GM12878 (cell line): Measurements from ENCODE around the gene PERCC1. TPM values are rescaled to one million over a fixed set of nuclear protein-coding genes. Genes with fewer than 3 reads are reported as not detected.
A peak's percentile ranks its signal among the peaks of the same experiment; 100 is the strongest.

Source experiments
- ATF2 ChIP-seq: IDR thresholded peaks from 2 replicates; pipeline ENCODE4 v1.6.1; 2012; ENCODE audit warnings: low read length, inconsistent platforms
- ATF7 ChIP-seq: fragments of 450-650 bp; IDR thresholded peaks from 2 replicates; pipeline ENCODE4 v1.6.1; 2016; ENCODE audit warnings: low read depth, mild to moderate bottlenecking
- CHD1 ChIP-seq: IDR thresholded peaks from 2 replicates; pipeline ENCODE4 v1.6.1; 2012; ENCODE audit warnings: low read depth, low read length, improper control_type of control experiment
- FOXK2 ChIP-seq: fragments of 450-650 bp; IDR thresholded peaks from 2 replicates; pipeline ENCODE4 v1.6.1; 2017; ENCODE audit warnings: mild to moderate bottlenecking, moderate library complexity
- IRF3 ChIP-seq: fragments of 450-650 bp; IDR thresholded peaks from 2 replicates; pipeline ENCODE4 v1.6.1; 2014; ENCODE audit warnings: mild to moderate bottlenecking
- KAT2A ChIP-seq: conservative IDR thresholded peaks from 2 replicates; pipeline ENCODE4 v1.6.1; 2011; ENCODE audit warnings: low read depth, low read length; ENCODE audit not compliant: control insufficient read depth
- MAX ChIP-seq: IDR thresholded peaks from 2 replicates; pipeline ENCODE4 v1.6.1; 2012; ENCODE audit warnings: low read depth, low read length, improper control_type of control experiment
- MLLT1 ChIP-seq: fragments of 450-650 bp; IDR thresholded peaks from 2 replicates; pipeline ENCODE4 v1.6.1; 2016; ENCODE audit warnings: mild to moderate bottlenecking
- MXI1 ChIP-seq: fragments of 150-350 bp; IDR thresholded peaks from 2 replicates; pipeline ENCODE4 v1.6.1; 2011; ENCODE audit warnings: low read depth, mild to moderate bottlenecking, inconsistent platforms, low read length, improper control_type of control experiment
- RFX5 ChIP-seq: IDR thresholded peaks from 2 replicates; pipeline ENCODE4 v1.6.1; 2011; ENCODE audit warnings: low read depth, low read length, improper control_type of control experiment
- SMAD5 ChIP-seq: IDR thresholded peaks from 2 replicates; pipeline ENCODE4 v1.6.1; 2016; ENCODE audit warnings: antibody characterized with exemption, low read depth
- SP1 ChIP-seq: IDR thresholded peaks from one replicate; pipeline ENCODE4 v1.6.1; 2011; ENCODE audit warnings: low read depth, low read length
- YY1 ChIP-seq: IDR thresholded peaks from 2 replicates; pipeline ENCODE4 v1.6.1; 2011; ENCODE audit warnings: low read depth, mild to moderate bottlenecking, low read length
- ZBTB11 ChIP-seq: fragments of 450-650 bp; formaldehyde crosslinking; IDR thresholded peaks from 2 replicates; pipeline ENCODE4 v1.5.0; 2022; ENCODE audit warnings: mild to moderate bottlenecking, missing genetic modification characterization
- ZNF274 ChIP-seq: IDR thresholded peaks from one replicate; pipeline ENCODE4 v1.8.0; 2011; ENCODE audit not compliant: insufficient read length, insufficient read depth
- ZNF592 ChIP-seq: fragments of 450-650 bp; IDR thresholded peaks from 2 replicates; pipeline ENCODE4 v1.6.1; 2017; ENCODE audit warnings: mild to moderate bottlenecking, moderate library complexity
- ZNF622 ChIP-seq: fragments of 450-650 bp; IDR thresholded peaks from 2 replicates; pipeline ENCODE4 v1.6.1; 2017; ENCODE audit warnings: mild to moderate bottlenecking, inconsistent platforms
- ZSCAN29 ChIP-seq: fragments of 450-650 bp; IDR thresholded peaks from 2 replicates; pipeline ENCODE4 v1.6.1; 2017; ENCODE audit warnings: mild to moderate bottlenecking, moderate library complexity
- polyA plus RNA-seq, 11 experiments: library from polyadenylated mRNA; depleted of rRNA in 4 of 11; unstranded in 6 of 11; stranded (reverse) in 5 of 11; fragments of >200 nt; fragmentation: Nextera tagmentation in 4 of 11; fragmentation: Illumina TruSeq in 1 of 11; extraction: Ambion mirVana in 4 of 11; extraction: Trizol in 1 of 11; gene quantifications; 1 replicate in 1 of 11; 2 replicates in 10 of 11; pipeline versions ENCODE4 v1.2.1 to v1.2.3, GENCODE V29; 2011 to 2016; ENCODE audit warnings: inconsistent platforms in 2 of 11, missing spikeins in 2 of 11, low read depth in 1 of 11
- total RNA-seq, 4 experiments: library from RNA; depleted of rRNA in 3 of 4; stranded (reverse); fragments of >200 nt in 3 of 4; fragmentation: Illumina TruSeq in 1 of 4; extraction: Trizol in 1 of 4; gene quantifications; 2 replicates each; pipeline versions ENCODE4 v1.2.1 to v1.2.3, GENCODE V29; 2013 to 2021

The PERCC1 gene
- total and polyA plus RNA-seq, 10 of the 15 experiments (the other 5 are each of a cell fraction or from before 2014, with no cell fraction given): not detected

- TF ChIP-seq ZNF274 (no peak), ATF2 (no peak), IRF3 (no peak), ZNF622 (no peak), CHD1 (no peak), RFX5 (no peak), ZSCAN29 (0 out of 2 replicates have a peak, but pooled peaks have one; percentile 47), ZBTB11 (CRISPR knock-in tag) (no peak), KAT2A (no peak), YY1 (0 out of 2 replicates have a peak, but pooled peaks have one; percentile 35), ZNF592 (0 out of 2 replicates have a peak, but pooled peaks have one; percentile 9), SP1 (no peak), MAX (no peak), FOXK2 (no peak), MLLT1 (no peak), MXI1 (no peak), SMAD5 (no peak), ATF7 (no peak)
Measured at GRCh38 chr16:1413684-1414531, 17.0 kb upstream of the PERCC1 start (continued).
